Measurements from ENCODE around the gene RNF39.
"Not testable (repeated sequence)": the region's sequence is repeated elsewhere in the genome, so short reads cannot be mapped to it uniquely, and the experiment has no call there.

Gene RNF39, protein sequence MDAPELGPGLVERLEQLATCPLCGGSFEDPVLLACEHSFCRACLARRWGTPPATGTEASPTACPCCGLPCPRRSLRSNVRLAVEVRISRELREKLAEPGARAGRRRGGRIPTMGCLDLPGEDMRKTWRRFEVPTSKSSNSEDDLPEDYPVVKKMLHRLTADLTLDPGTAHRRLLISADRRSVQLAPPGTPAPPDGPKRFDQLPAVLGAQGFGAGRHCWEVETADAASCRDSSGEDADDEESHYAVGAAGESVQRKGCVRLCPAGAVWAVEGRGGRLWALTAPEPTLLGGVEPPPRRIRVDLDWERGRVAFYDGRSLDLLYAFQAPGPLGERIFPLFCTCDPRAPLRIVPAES

DNA sequence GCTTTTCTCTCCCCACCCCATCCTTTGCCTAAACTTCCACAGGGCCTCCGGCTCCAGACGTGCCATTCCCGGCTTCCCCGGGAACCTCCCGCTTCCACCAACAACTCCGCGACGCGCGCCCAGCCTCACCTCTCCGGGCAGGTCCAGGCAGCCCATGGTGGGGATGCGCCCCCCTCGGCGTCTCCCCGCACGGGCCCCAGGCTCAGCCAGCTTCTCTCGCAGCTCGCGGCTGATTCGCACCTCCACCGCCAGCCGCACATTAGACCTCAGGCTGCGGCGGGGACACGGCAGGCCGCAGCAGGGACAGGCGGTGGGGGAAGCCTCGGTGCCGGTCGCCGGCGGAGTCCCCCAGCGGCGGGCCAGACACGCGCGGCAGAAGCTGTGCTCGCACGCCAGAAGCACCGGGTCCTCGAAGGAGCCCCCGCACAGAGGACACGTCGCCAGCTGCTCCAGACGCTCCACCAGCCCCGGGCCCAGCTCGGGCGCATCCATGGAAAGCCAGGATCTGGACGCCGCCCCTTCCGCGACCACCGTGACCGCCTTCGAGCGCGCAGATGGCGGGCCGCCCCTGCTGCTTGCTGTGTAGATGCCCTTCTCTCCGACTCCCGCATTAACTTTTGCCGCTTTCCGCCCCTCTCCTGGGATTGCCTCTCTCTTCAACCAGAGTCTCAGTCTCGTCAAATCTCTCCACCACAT is at the start of gene RNF39:
RNF39 (minus strand) TSS at position 676 of the 696 bp plus-strand sequence; CDS start at position 492, 184 bp downstream.
- no peak for DNase-seq

DNA sequence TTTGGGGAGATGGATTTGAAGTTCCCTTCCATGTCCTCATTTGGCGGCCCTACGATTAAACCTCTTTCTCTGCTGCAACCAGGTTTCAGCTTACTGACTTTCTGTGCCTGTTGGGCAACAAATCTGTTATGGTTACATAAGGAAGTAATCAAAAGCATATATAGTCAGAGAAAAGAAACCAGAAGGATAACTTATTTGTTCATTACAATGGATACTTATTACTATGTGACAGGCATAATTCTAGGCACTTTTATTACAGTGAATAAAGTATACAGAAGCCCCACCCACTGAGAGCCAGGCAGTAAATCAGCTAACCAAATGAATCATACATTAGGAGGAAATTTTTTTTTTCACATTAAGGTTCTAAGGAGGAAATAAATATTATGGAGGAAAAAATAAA is 46.9 kb upstream of the RNF39 start:
- no peak for DNase-seq

DNA sequence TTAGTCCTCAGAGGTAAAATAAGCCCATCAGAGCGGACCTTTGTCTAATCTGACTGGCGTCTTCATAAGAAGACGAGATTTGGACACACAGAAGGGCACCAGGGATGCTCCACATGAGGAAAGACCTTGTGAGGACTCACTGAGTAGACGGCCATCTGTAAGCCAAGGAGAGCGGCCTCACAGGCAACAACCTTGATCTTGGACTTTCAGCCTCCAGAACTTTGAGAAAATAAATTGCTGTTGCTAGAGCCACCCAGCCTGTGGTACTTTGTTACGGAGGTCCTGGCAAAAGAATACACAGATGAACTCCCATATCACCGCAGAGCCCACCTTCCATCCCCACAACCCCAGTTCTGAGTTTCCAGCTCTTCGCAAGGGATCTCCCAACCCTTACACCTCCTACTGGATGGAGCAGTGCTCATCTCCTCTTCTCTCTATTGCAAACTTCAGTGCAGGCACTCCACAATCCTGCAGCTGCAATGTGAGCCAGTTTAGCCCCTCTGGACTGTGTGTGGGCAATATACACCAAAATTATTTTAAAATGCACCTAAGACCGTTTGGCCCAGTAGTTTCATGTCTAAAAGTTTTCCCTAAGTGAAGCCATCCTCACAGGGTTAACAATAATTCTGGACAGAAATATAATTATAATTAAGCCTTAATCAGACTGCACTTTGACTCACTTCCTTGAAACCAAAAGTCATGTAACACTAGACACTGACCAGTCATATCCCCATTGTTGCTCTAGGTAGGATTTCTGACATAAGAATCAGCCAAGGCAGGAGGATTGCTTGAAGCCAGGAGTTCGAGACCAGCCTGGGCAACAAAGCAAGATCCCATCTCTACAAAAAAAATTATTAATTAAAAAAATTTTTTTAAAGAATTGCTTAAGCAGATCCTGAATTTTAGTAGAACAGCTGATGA is 46.1 kb upstream of the RNF39 start:
- DNase-seq, result no peak

DNA sequence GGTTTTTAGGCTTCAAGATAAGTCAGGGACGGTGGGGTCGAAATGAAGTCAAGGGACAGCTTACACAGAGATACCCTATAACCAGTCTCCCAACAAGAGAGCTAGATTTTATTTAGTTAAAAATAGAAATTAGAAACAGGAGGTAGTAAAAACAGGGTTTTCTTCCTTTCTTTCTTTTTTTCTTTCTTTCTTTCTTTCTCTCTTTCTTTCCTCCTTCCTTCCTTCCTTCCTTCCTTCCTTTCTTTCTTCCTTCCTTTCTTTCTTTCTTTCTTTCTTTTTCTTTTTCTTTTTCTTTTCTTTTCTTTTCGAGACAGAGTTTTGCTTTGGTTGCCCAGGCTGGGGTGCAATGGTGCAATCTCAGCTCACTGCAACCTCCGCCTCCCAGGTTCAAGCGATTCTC is 43.1 kb upstream of the RNF39 start:
- DNase-seq, result not testable (repeated sequence)

DNA sequence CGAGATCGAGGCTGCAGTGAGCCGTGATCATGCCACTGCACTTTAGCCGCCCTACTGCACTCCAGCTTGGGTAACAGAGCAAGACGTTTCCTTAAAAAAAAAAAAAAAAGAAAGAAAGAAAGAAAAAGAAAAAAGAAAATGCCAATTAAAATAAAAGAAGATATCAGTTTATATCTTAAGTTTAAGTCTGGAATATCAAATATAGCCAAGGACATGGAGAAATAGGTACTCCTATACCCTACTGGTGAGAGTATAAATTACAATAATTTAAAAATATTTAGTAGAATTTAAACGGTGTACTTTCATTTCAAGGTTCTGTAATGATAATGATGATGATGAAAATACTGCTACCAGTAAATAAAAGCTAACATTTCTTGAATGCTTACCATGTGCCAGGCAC is 41.2 kb upstream of the RNF39 start:
- DNase-seq, result no peak

DNA sequence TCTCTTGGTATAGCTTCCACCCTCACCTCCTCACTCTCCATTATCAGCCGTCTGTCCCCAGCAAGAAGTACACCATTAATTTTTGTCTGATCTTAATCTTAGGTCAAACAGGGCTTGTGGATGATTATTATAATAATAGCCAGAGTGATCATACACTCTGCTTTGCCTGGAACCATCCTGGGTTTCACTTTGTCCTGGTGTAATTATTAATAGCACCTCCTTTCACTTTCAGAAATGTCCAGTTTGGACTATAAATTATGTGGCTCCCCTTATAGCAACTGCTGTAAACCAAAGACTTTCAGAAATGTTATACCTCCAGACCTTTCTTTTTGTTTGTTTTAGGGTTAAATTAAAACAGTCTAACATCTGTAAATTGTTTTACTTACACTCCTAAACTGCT is 38.3 kb upstream of the RNF39 start:
- no peak for DNase-seq

DNA sequence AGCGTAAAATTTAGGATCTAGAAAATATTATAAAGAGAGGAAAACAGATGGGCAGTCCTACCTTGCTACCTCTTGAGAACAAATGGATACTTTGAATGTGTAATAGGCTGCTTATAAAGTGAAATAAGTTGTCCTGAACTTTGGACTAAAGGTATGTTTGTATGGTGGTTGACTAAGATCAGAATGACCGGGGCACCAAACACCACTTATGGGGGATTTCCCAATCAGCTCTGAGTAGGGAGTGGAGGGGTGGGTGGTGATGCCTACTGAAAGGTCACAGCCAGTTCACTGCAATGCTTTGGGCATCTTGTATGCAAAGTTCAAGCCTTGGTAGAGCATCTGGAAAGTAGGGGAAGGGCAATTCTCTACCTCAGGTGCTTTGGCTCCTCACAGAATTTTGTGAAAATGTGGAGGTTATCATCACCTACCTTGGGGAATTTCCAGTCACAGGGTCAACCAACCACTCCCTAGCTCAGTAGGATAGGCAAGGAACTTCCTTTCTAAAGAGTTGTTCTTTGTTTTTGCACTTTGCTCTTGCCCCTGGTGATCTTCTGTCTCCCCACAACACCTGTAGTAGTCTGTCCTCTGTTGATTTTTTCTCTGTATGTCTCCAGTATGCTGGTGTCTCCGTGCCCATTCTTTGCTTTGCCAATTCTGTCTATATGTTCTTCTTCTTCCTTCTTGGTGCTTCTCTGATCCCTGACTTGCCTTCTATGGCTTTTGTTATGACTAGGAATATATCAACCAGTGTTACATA is 37.6 kb upstream of the RNF39 start, which contains the start of gene TRIM31:
TRIM31 (minus strand) TSS at position 88 of the 757 bp plus-strand sequence. CDS start 285 bp downstream, outside the sequence.
- no peak for DNase-seq

DNA sequence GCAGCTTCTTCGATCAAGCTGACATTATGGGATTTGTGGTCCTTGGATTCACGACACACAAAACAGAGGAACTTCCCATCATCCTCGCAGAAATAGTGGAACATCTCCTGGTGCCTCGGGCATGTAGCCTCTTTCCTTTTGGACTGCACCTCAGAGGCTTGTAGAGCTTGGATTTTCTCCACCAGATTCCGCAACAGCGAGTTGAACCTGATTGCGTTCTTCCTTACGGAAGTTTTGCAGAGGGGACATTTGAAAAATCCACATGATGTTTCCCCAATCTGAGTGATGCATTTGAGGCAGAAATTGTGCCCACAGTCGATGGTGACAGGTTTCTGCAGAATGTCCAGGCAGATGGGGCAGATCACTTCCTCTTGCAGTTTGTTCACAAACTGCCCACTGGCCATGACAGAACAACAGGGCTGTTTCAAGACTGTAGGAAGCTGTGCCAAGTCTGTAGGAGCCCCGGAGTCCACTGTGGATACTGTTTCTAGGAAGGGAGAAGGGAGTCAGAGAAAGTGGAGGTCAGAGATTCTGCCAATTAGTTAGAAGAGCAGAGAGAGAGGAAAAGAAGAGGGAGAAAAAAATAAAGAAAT is 36.9 kb upstream of the RNF39 start:
- no peak for DNase-seq

DNA sequence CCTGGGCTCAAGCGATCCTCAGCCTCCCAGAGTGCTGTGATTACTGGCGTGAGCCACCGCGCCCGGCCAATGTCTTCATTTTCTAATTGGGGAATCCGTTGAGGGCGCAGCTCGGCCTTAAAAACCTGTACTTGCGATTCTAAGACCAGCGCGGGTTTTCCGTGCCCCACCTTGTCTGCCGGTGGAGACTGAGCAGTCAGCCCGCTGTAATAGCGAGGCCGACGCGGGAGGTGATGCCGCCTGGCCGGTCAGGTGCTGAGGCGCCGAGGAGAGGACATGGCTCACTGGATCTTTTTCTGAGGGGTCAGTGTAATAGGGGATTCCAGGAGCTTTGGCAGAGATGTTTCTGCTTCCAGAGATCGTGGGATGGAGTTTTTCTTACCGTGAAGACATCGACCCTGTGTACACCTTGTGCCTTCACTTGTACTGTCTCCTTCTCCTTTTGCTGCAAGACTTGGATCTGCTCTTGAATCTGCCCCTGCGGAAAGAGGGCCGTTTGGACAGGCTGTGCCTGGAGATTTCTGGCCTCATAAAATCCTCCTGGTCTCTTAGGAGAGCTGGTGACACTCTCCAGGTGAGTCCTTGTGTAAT is 35.8 kb upstream of the RNF39 start:
- no peak for DNase-seq

DNA sequence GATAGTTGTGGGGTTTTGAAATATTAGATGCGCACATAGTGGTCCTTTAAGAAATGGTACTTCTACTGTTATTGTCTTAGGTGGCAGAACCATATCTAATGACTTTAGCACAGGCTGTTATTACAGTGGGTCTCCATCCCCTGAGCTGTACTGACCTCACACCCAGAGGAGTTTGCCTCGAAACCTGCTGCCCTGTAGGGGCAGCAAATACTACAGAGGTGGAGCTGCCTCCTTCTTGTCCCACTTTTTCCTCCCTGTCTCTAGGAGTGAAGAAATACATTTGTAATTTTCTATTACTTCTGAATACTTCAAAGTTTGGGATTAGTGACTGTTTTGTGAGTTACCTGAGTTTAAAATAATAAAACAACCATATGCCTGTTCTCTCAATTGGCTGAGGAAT is 29.1 kb upstream of the RNF39 start:
- no peak for DNase-seq

DNA sequence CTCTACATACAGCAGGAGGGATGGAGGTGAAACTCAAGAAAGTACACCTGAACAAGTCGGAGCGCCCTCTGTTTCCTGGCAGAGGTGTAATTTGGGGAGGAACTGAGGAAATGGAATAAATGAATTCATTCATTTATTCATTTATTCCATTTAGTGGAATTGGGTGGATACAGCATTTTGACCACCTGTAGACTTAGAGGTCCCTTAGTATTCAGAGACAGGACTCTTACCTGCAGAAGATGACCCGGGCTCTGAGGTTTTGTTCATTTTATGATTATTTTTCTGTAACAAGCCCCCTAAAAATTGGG is 28.3 kb upstream of the RNF39 start:
- DNase-seq, result no peak

DNA sequence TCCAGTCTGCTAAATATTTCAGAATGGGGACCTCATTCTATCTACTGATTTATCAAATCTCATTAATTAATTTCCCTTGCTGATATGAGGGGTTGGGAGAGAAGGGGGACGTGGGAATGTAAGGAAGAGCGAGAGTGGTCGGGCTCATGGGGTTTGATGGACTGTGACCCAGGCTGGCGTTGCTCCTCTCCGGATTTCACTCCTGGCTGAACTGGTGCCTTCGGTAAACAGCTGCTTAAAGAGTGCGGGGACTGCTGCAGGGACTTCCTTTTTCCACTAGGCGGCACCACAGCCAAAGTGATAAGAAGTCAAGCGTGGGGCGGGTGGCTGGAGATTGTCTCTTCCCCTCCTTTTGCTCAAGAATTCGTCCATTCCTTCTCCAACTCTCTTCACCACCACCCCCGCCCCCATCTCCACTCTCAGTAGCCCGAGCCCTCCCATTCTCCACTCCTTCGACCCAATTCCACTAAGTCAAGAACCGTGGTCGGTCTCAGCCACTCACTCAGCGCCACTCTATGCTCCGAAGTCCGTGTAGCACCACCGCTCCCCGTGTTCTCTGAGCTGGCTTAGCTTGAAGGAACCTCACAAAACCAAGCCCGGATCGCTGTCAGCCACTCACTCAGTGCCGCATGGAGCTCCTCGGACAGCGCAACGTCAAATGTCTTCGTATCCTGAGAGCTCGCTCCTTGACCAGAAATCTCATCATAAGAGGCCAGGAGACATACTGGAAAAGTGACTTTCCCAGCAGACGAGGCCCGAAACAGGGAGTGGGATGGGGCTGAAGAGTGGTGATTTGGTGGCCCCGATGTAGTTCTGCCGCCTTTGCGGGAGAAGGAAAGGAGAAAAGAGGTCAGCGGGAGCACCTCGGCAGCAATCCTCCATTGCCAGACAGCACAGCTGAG is 27.7 kb upstream of the RNF39 start:
- no peak for DNase-seq

DNA sequence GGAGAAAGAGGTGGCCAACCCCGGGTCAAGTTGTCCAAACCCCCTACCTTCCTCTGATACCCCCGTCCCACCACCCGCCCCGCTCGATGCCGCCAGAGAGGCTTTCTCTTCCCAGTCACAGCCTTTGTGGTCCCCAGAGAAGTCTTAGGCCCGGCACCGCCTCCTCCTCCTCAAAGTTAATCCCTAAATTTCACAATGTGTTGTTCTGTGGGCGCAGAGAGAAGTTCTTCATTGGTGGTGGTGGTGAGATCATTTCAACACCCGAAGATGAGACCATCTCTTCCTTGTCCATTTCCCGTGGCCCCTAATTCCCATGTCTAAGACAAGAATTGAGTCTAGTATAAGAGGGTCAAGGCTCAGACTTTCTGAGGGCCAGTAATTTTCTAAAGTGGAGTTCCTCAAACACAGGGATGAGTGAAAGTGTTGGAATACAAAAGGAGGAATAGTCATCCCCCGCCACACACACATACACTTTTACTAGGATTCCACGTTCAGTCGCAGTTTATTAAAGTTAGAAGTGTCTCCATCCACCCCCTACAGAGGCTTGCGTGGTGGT is 26.9 kb upstream of the RNF39 start:
- no peak for DNase-seq

DNA sequence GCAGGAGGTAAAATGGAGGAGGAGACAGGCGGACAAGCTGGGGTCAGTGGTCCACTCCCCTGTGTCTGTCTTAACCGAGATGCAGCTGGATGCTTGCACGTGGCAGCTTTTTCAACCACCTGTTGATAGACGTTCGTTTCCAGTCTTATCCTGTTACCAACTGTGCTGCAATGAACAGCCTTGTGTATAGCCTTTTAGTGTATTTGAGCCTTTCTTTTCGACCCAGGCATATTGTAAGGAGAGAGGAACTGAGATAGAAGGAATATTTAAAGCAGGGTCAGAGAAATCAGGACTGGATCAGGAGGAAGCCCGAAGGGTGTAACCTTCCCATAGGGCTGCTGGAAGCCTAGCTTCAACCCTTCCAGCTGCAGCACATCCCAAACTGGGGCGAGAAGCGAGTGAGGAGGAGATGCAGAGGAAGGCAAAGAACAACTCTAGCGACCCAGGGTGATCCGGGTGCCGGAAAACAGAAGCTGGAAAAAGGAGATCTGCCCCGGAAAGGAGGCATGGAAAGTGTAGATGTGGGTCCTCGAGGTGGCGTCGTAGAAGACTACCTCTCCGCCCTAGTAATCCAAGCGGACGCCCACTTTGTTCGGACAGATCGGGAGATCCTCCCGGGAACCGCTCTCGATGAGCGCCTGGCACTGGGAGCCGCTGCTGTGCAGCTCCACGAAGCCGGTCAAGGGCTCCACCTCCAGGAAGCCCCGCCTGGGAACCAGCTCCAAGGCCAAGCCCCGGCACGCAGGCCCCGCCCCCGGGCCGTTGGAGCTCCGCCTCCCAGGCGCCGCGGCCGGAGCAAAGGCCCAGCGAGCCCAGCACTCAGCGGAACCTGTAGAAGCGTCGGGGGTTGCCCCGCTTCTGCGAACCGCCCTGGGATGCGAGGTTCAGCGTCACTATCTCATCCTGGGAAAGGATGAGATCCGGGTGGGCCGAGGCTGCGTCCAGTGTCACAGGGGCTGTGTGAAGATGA is 26.2 kb upstream of the RNF39 start:
- peak; percentile 30 for DNase-seq

DNA sequence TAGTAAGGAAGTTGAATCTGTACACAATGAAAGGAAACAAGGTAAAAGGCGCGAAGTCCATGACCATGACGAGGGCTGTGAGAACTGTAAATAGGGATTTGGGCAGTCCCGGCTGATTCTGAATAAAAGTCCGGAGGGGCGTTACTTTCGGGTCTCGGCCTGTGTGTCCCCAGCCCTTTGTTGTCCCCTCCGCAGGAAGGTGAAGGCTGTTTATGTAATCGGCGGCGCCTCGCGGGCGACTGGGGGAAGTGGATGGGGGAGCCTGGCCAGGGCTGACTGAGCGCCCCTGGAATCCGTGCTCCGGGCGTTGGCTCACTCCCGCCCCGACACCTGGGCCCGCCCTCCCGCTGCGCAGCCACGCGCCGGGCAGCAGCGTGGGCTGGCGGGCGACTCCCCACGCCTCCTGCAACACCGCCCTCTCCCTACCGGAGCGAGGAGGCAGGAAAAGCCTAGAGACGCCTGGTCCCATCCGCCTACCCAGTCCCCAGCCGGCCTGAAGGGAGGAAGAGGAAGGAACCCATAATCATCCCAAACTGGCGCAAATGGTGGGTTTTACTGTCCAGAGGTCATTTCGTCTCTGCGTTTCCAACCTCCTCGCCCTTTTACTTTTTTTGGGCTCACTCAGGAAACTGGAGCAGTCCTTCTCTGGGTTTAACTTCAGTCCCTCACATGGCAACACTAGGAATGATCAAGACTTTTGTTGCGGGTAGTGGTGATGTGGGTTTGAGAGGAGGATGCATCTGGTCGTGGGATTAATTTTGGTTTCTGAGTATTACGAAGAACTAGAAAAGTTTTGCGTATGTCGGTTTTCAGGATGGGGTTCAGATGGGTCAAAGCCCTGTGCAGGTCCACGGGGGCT is 25.2 kb upstream of the RNF39 start:
- no peak for DNase-seq

DNA sequence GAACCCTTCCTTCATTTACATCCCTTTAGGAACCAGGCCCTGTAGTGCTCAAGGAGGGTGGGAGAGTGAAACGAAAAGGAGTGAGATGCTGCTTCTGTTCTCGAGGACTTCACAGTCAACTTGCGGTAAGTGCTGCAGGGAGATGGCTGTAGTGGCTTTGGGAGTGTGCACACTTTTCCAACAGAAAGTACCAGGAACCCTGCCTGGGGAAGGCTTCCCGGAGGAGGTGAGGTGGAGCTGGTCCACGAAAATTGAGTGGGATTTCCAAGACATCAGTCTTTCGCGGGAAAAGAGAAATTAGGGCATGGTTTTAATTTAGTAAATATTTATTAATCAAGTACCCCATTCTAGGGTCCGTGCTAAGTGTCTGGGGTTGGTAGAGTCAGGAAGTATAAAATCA is 24.6 kb upstream of the RNF39 start:
- DNase-seq, result no peak

DNA sequence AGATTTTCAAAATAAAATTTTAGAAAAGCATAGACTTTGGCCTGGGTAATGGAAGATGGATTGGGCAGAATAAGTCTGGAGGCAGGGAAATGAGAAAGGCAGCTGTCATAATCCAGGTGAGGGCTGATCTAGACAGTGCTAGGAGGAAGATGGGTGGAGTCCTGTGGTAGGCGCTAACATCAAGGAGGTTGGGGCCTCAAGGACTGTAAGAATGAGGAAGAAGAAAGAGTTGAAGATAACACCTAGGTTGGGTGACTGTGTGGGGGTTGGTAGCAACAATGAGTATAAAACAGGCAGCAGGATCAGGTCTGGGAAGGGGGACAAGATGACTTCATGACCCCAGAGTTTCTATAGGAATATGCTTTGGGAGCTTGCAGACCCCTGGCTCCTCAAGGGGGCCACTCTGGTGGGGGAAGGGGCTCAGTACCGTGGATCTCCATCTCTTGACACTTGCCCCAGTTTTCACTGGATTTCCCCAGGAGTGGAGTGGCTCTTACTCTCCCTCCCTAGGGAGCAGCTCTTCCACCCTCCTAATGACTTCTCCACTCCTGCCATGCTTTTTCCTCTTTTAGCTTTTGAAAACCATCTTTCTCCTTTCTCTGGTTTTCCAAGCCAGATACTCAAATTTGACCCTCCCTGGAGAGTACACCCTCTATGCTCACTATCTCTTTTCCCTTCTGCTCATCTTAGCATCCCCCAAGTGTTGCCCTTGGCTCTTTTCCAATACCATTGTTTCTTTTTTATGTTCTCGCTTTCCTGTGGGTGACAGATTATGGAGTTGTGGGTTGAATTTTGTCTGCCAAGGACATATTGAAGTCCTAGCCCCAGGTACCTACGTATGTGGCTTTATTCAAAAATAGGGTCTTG is 22.6 kb upstream of the RNF39 start:
- no peak for DNase-seq
